Measurements from ENCODE around the gene PTGIR.
A peak's percentile ranks its signal among the peaks of the same experiment; 100 is the strongest.

Gene PTGIR

GRCh38 chr19:46614114-46614722 lies 10.7 kb downstream of the PTGIR start:
- peak; percentile 70 to 76 (median 74) for DNase-seq

DNA sequence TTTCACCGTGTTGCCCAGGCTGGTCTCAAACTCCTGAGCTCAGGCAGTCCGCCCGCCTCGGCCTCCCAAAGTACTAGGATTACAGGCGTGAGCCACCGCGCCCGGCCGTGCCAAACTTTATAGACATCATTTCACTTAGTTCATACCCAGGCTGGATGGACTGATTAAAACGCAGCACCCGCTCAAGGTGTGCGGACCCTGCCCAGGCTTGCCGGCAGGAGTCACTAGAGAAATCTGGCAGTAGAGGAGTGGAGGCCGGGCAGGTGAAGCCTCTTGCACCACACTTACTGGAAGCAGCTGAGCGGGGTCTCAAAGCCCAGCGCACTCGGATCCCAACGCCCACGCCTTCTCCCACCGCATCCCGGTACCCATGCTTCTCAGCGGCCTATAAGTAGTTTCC lies 11.4 kb downstream of the PTGIR start:
- DNase-seq, result no peak

DNA sequence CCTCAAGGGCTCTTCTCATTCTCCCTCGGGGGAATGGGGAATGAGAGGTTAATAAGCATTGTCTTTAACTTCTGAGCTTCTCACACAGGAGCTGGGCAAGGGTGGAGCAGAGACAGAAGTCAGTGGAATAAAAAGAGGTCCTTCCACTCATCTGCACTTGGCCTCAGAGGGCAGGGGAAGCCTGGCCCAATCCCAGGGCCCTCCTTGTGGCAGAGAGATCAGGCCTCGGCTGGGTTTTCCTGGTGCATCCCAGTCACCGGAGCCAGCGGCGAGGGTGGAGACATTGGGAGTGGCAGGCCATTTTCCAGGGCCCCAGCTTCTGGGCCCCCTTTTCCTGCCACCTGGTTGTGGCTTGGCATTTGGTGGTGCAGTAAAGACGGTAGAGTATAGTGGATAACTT lies 13.1 kb downstream of the PTGIR start:
- no peak for DNase-seq

DNA sequence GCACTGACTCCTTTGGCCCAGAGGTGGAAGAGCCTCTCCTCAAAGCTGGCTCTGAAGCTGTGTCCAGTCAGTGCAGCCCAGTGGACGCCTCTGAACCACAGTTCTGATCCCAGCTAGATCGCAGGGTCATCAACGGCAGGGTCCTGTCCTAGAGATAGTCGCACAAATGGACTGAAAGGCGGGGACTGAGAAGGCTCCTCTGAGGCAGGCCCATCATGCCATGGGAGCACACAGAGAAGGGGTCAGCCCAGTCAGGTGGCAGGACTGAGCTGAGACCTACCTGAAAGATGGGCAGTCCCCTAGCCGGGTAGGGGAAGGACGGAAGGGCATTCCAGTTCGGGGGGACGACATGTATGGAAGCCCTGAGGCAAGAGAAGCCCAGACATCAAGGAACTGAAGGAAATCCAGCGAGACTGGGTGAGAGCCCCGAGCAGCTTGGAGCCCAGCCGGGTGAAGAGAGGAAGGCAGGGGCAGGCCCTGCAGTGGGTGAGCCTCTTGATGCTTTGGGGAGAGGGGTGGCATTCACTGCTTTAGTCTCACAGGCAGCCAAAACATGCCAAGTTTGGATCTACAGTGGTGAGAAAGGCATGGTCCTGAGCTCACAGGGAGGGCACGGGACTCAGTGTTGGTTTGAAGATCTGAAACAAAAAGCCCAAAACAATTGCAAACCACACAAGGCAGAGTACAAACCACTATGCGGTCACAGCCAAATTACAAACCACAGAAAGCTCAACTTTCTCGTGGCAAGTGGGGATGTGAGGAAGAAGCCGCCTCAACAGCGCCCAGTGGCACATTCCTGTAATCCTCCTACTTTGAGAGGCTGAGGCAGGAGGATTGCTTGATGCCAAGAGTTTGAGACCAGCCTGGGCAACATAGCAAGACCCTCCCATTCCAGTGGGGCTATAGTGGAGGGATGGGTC lies 13.8 kb downstream of the PTGIR start:
- DNase-seq, result no peak

DNA sequence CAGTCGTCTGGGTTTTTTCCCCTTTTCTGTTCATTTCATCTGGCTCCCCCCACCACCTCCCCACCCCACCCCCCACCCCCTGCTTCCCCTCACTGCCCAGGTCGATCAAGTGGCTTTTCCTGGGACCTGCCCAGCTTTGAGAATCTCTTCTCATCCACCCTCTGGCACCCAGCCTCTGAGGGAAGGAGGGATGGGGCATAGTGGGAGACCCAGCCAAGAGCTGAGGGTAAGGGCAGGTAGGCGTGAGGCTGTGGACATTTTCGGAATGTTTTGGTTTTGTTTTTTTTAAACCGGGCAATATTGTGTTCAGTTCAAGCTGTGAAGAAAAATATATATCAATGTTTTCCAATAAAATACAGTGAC lies 14.5 kb downstream of the PTGIR start:
- no peak for DNase-seq

DNA sequence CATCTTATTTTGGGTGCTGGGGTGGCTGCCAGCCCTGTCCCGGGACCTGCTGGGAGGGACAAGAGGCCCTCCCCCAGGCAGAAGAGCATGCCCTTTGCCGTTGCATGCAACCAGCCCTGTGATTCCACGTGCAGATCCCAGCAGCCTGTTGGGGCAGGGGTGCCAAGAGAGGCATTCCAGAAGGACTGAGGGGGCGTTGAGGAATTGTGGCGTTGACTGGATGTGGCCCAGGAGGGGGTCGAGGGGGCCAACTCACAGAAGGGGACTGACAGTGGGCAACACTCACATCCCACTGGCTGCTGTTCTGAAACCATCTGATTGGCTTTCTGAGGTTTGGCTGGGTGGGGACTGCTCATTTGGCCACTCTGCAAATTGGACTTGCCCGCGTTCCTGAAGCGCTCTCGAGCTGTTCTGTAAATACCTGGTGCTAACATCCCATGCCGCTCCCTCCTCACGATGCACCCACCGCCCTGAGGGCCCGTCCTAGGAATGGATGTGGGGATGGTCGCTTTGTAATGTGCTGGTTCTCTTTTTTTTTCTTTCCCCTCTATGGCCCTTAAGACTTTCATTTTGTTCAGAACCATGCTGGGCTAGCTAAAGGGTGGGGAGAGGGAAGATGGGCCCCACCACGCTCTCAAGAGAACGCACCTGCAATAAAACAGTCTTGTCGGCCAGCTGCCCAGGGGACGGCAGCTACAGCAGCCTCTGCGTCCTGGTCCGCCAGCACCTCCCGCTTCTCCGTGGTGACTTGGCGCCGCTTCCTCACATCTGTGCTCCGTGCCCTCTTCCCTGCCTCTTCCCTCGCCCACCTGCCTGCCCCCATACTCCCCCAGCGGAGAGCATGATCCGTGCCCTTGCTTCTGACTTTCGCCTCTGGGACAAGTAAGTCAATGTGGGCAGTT lies 15.1 kb downstream of the PTGIR start:
- DNase-seq, result no peak

DNA sequence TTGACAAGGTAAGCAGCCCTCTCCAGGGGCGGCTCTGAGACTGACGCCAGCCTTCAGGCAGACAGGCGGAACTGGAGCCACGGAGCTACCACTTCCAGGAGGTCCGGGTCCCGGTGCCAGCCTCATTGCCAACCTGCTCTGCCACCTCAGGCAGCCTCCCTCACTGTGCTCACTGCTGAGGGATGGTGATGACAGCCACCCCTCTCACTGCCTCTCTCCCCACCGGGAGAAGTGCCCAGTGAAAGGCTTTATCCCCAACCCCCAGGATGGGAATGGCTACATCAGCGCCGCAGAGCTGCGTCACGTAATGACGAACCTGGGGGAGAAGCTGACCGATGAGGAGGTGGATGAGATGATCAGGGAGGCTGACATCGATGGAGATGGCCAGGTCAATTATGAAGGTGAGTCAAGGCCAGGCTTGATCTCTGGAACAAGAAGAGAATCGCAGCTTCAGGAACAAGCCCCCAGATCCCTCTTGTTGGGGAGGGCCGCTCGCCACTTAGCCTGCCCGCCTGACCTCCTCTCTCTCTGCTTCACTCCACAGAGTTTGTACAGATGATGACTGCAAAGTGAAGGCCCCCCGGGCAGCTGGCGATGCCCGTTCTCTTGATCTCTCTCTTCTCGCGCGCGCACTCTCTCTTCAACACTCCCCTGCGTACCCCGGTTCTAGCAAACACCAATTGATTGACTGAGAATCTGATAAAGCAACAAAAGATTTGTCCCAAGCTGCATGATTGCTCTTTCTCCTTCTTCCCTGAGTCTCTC lies 16.1 kb downstream of the PTGIR start:
- DNase-seq, result no peak

- no peak for DNase-seq
Observed at GRCh38 chr19:46608178-46608577, 16.7 kb downstream of the PTGIR start.

GRCh38 chr19:46607448-46607841 lies 17.4 kb downstream of the PTGIR start:
- DNase-seq, result no peak

- no peak for DNase-seq
Observed at GRCh38 chr19:46606681-46607447, 18.0 kb downstream of the PTGIR start.

GRCh38 chr19:46606019-46606418 lies 18.9 kb downstream of the PTGIR start:
- DNase-seq, result no peak

GRCh38 chr19:46605356-46605821 lies 19.5 kb downstream of the PTGIR start:
- DNase-seq, result no peak

- no peak for DNase-seq
Observed at GRCh38 chr19:46604781-46605355, 20.0 kb downstream of the PTGIR start.

- no peak for DNase-seq
Observed at GRCh38 chr19:46603752-46604231, 21.1 kb downstream of the PTGIR start.

GRCh38 chr19:46603195-46603637 lies 21.7 kb downstream of the PTGIR start:
- DNase-seq, result no peak

- DNase-seq, result no peak
Observed at GRCh38 chr19:46602392-46603194, 22.3 kb downstream of the PTGIR start.

GRCh38 chr19:46601318-46602224 lies 23.3 kb downstream of the PTGIR start, which contains the start of gene CALM3:
TSS of gene CALM3 (plus strand) at chr19:46601330. CDS start at chr19:46601435, 105 bp downstream.
- no peak for DNase-seq

DNA sequence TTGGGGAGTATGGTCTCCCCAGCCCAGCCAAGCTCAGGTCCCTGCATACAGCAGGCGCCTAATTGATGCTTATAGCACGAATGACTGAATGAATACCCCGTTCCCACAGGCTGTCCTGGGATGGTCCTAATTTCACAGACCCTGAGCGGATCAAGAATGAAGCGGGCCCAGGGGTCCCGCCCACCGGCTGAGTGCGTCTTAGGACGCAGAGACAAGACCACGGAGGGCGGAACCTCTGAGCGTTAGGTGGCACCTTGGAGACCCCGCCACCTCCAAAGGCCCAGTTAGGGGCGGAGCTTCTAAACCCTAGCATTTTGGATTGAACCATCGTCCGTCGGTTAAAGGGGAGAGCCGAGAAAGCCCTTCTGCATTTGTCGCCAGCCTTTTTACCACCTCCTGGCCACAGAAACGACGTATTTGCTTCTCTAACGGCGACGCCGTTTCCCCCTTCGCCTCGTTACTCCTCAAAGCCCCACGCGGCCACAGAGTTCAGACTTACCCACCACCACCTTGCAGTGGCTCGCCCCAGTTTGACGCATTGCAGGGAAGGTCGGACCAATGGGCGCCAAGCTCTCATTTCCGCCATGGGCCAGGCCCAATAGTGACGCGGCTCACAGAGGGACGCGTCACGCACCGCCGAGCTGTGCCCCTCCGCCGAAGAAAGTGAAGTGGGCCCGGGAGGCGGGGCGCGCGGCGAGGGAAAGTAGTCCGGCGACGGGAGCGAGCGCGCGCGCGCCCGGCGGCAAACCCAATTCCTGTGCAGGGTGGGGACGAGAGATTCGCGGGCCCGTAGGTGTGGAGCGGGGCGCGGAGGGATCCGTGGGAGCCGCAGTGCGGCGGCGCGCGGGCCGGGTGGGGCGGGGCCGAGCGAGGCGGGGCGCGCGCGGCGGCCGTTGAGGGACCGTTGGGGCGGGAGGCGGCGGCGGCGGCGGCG lies 24.2 kb downstream of the PTGIR start:
- DNase-seq, result peak; percentile 96 to 98 (median 96)

Measured in activated naive CD4-positive, alpha-beta T cell (primary cell).